Stomach (tissue), 9 donors: ENCODE results near the gene NFATC2. TPM values are rescaled to one million over a fixed set of nuclear protein-coding genes. Genes with fewer than 3 reads are reported as not detected.

Source experiments
- DNase-seq, 2 donors: peaks; one replicate each; pipeline versions ENCODE4 v3.0.0 to v3.0.0-alpha.2; 2013 to 2019
- H3K27ac ChIP-seq, 5 donors: fragments of 200-600 bp in 4 of 5; sonication (generic) in 4 of 5; one replicate each; pipeline ENCODE4 v1.5.1; 2013 to 2019; ENCODE audit warnings: mild to moderate bottlenecking in 1 of 5, moderate library complexity in 1 of 5
- H3K27me3 ChIP-seq, 3 donors: fragments of 200-600 bp; sonication (generic); one replicate each; pipeline ENCODE4 v1.5.1; 2017 to 2019; ENCODE audit warnings: mixed run types in 1 of 3
- H3K36me3 ChIP-seq, 4 donors: fragments of 200-600 bp; sonication (generic); 1 replicate in 3 of 4; 2 replicates in 1 of 4; pipeline ENCODE4 v1.5.1; 2016 to 2019
- H3K4me1 ChIP-seq, 4 donors: fragments of 200-600 bp; sonication (generic); one replicate each; pipeline ENCODE4 v1.5.1; 2016 to 2019
- H3K4me3 ChIP-seq, 4 donors: fragments of 200-600 bp; sonication (generic) in 3 of 4; one replicate each; pipeline ENCODE4 v1.5.1; 2016 to 2019; ENCODE audit warnings: mild to moderate bottlenecking in 1 of 4
- H3K9me3 ChIP-seq, 4 donors: fragments of 200-600 bp; sonication (generic); one replicate each; pipeline ENCODE4 v1.5.1; 2016 to 2019
- CTCF ChIP-seq, 7 experiments: fragments of 450-650 bp in 4 of 7; fragments of 200-600 bp in 3 of 7; sonication (generic) in 3 of 7; IDR thresholded peaks; one replicate each; pipeline ENCODE4 v1.5.1; 2016 to 2019; ENCODE audit warnings: antibody characterized with exemption in 7 of 7, control low read depth in 2 of 7, mild to moderate bottlenecking in 1 of 7
- EP300 ChIP-seq: sonication (generic); formaldehyde crosslinking; IDR thresholded peaks from one replicate; pipeline ENCODE4 v1.6.1; 2017; ENCODE audit warnings: antibody characterized with exemption
- POLR2A ChIP-seq, 4 donors: fragments of 450-650 bp; IDR thresholded peaks; one replicate each; pipeline ENCODE4 v1.6.1; 2016; ENCODE audit warnings: antibody characterized with exemption in 4 of 4, control low read depth in 2 of 4, mild to moderate bottlenecking in 1 of 4, moderate library complexity in 1 of 4
- POLR2AphosphoS5 ChIP-seq, 3 donors: sonication (generic); formaldehyde crosslinking; IDR thresholded peaks; one replicate each; pipeline ENCODE4 v1.6.1; 2016; ENCODE audit warnings: antibody characterized with exemption in 3 of 3
- WGBS, 5 donors: extraction: QIAGEN DNeasy Blood & Tissue Kit in 3 of 5; methylation state at CpG; one replicate each; pipeline versions ENCODE4 v1.1.5 to v1.1.7; 2013 to 2018; 5-methylcytosine and 5-hydroxymethylcytosine counted together
- intact Hi-C: fragments of 100-400 bp; cut with DNase I; formaldehyde crosslinking; loops from one replicate; pipeline ENCODE4 v1.15.1; 2023; ENCODE audit warnings: low total_unique reads
- polyA plus RNA-seq, 3 donors: library from polyadenylated mRNA; stranded (reverse); fragments of 200-250 nt; gene quantifications; one replicate each; pipeline ENCODE4 v1.2.3, GENCODE V29; 2013
- total RNA-seq, 5 donors: library from RNA; depleted of rRNA; stranded (reverse); fragments of >200 nt; gene quantifications; one replicate each; pipeline versions ENCODE4 v1.1.0 to v1.2.3, GENCODE V29; 2014 to 2016
- donor health status: healthy with polysubstance abuse.
- donor health status: Bipolar disorder and iron deficiency.
- donor health status: healthy.

The NFATC2 gene
- total and polyA plus RNA-seq, 8 donors: 1.4 to 31.9 (median 8.6) TPM

GRCh38 chr20:51398083-51398482, 144.4 kb downstream of the NFATC2 start:
- whole genome bisulfite sequencing, 5 donors: 90 to 97% (median 93%) methylated on average over 10 of the region's 10 CpGs
- Histone ChIP-seq H3K27ac (no peak overlapping the region), H3K36me3 (peaks cover 0 to 23% (median 17%) of the 10 kb centered on the region in 4 donors), H3K9me3 (no peaks in the 10 kb centered on the region), H3K4me3 (no peak overlapping the region), H3K27me3 (no peaks in the 10 kb centered on the region), H3K4me1 (peaks cover 0 to 16% (median 8%) of the 10 kb centered on the region in 4 donors)
- intact Hi-C loops: no loop called here
- no peak for TF ChIP-seq POLR2A (IDR thresholded peaks at IDR 0.05)
- TF ChIP-seq POLR2AphosphoS5 (IDR thresholded peaks at IDR 0.05): no peak
- TF ChIP-seq EP300: no peak
- no peak for TF ChIP-seq CTCF (IDR thresholded peaks at IDR 0.05)
- no peak for DNase-seq

- no peak for TF ChIP-seq CTCF (IDR thresholded peaks at IDR 0.05)
- no peak for TF ChIP-seq POLR2AphosphoS5 (IDR thresholded peaks at IDR 0.05)
- TF ChIP-seq EP300: no peak
- no peak for TF ChIP-seq POLR2A (IDR thresholded peaks at IDR 0.05)
Observed at GRCh38 chr20:51397137-51397536, 145.4 kb downstream of the NFATC2 start.

GRCh38 chr20:51396365-51396909, 146.1 kb downstream of the NFATC2 start:
- Histone ChIP-seq H3K27me3 (no peaks in the 10 kb centered on the region), H3K27ac (no peak overlapping the region), H3K36me3 (peaks cover 0 to 29% (median 19%) of the 10 kb centered on the region in 4 donors), H3K4me1 (peaks cover 0 to 3% (median 0%) of the 10 kb centered on the region in 4 donors), H3K4me3 (no peak overlapping the region), H3K9me3 (no peaks in the 10 kb centered on the region)
- DNase-seq: no peak
- no peak for TF ChIP-seq EP300
- TF ChIP-seq CTCF (IDR thresholded peaks at IDR 0.05): no peak
- TF ChIP-seq POLR2AphosphoS5 (IDR thresholded peaks at IDR 0.05): no peak
- no peak for TF ChIP-seq POLR2A (IDR thresholded peaks at IDR 0.05)
- intact Hi-C loops: no loop called here
- WGBS, 5 donors: 77 to 90% (median 84%) methylated on average over 7 of the region's 7 CpGs

More at GRCh38 chr20:51397137-51397536, 145.4 kb downstream of the NFATC2 start:
- intact Hi-C loops: no loop called here
- DNase-seq: no peak
- Histone ChIP-seq H3K4me1 (peaks cover 0 to 8% (median 4%) of the 10 kb centered on the region in 4 donors), H3K36me3 (peaks cover 0 to 29% (median 19%) of the 10 kb centered on the region in 4 donors), H3K4me3 (no peak overlapping the region), H3K27me3 (no peaks in the 10 kb centered on the region), H3K27ac (no peak overlapping the region), H3K9me3 (no peaks in the 10 kb centered on the region)
- WGBS, 5 donors: 92 to 97% (median 95%) methylated on average over 6 of the region's 6 CpGs

- H3K36me3 ChIP-seq: peaks cover 0 to 37% (median 29%) of the 10 kb centered on the region in 4 donors
- TF ChIP-seq POLR2AphosphoS5 (IDR thresholded peaks at IDR 0.05): no peak
- no peak for TF ChIP-seq EP300
- TF ChIP-seq CTCF (IDR thresholded peaks at IDR 0.05): no peak
- H3K9me3 ChIP-seq: no peaks in the 10 kb centered on the region
- no peaks in the 10 kb centered on the region for H3K27me3 ChIP-seq
- H3K4me3 ChIP-seq: no peak overlapping the region
- WGBS, 5 donors: 91 to 96% (median 93%) methylated on average over 6 of the region's 6 CpGs
- peaks cover 0 to 14% (median 10%) of the 10 kb centered on the region in 4 donors for H3K4me1 ChIP-seq
- H3K27ac ChIP-seq: no peak overlapping the region
- intact Hi-C loops: no loop called here
- no peak for DNase-seq
Observed at GRCh38 chr20:51394706-51395105, 147.8 kb downstream of the NFATC2 start.
